Kidney glomerular epithelial cell (primary cell): Measurements from ENCODE around the gene R3HDM4.
"Not testable (repeated sequence)": the region's sequence is repeated elsewhere in the genome, so short reads cannot be mapped to it uniquely, and the experiment has no call there.

Experiments
- DNase-seq: peaks from one replicate; lab custom pipeline; 2025; lab: John Stamatoyannopoulos, UW

The R3HDM4 gene

GRCh38 chr19:892243-892893, 20.7 kb downstream of the R3HDM4 start:
- no peak for DNase-seq

DNA sequence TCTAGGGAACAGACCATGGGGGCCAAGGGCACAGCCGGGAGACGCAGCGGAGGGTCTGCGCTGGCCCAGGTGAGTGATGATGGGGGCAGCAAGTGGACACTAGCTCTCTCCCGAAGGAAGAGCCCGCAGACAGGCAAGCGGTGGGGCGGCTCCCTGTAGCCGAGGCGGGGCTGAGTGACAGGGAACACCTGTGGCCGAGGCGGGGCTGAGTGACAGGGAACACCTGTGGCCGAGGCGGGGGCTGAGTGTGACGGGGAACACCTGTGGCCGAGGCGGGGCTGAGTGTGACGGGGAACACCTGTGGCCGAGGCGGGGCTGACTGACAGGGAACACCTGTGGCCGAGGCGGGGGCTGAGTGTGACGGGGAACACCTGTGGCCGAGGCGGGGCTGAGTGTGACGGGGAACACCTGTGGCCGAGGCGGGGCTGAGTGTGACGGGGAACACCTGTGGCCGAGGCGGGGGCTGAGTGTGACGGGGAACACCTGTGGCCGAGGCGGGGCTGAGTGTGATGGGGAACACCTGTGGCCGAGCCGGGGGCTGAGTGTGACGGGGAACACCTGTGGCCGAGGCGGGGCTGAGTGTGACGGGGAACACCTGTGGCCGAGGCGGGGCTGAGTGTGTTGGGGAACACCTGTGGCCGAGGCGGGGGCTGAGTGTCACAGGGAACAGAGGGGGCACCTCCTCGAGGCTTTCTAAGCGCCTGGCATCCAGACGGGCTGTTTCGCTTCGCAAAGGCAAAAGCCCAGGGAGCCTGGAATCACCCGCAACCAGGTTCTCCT, 21.4 kb downstream of the R3HDM4 start:
- DNase-seq, result not testable (repeated sequence)

DNA sequence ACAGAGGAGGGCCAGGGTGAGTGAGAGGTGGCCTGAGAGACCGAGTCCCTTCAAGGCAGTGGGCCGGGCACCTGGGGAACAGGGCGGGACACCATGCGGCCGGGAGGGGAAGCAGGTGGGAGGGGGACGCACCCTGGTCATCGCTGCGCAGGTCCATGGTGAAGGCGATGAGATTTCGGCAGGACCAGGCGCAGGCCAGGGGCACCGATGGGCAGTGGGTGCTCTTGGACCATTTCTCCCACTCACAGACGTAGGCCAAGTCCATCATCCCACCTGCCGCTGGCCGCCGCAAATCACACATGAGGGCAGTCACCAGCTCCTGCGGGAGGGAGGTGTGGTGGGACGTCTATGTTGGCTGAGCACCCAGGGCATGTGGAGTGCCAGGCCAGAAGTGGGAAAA, 22.2 kb downstream of the R3HDM4 start:
- DNase-seq, result no peak

DNA sequence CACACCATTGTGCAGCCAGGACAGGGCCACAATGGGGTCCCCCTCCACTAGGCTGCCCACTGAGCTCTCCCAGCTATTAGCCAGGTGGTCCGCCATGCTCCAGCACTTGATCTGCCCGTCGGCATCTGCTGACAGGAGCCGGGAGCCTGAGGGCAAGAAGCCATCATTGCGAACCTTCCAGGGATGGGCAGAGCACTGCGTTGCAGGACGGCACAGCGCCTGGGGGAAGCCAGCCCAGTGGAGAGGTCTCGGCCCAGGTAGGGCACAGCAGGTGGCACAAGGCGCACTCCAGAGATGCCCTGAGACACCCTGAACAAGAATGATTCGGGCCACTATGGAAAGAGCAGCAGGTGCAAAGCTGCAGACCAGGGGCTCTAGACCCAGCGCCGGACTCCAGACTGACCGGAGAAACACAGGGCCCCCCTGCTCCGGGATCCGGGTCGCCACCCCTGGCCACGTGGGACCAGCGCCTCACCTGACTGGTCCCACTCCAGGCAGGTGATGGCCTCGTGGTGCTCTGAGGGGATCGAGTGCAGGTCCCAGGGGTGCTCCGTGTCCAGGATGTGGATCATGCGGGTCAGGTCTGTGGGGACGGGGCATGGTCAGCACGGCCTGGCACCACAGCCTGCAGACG, 23.2 kb downstream of the R3HDM4 start:
- no peak for DNase-seq

- no peak for DNase-seq
These were observed 24.2 kb downstream of the R3HDM4 start for GRCh38 chr19:888581-889385.

- DNase-seq, result no peak
These were observed 25.4 kb downstream of the R3HDM4 start for GRCh38 chr19:887599-887998.

DNA sequence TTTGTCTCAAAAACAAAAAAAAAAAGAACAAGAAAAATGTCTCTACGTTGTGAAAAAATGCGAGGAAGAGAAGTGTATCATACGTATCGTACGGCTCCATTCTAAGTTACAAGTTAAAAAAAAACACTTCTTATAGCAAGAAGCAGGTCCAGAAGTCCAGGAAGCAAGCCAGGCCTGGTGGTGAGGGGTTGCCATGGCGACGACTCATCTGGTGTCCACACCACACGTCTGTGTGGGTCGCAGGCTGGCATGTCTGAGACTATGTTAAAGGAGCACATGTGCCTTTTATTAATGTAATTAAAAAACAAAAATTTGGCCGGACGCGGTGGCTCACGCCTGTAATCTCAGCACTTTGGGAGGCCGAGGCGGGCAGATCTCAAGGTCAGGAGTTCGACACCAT, 25.9 kb downstream of the R3HDM4 start:
- DNase-seq, result no peak

GRCh38 chr19:885536-886224, 27.3 kb downstream of the R3HDM4 start:
- DNase-seq, result no peak

DNA sequence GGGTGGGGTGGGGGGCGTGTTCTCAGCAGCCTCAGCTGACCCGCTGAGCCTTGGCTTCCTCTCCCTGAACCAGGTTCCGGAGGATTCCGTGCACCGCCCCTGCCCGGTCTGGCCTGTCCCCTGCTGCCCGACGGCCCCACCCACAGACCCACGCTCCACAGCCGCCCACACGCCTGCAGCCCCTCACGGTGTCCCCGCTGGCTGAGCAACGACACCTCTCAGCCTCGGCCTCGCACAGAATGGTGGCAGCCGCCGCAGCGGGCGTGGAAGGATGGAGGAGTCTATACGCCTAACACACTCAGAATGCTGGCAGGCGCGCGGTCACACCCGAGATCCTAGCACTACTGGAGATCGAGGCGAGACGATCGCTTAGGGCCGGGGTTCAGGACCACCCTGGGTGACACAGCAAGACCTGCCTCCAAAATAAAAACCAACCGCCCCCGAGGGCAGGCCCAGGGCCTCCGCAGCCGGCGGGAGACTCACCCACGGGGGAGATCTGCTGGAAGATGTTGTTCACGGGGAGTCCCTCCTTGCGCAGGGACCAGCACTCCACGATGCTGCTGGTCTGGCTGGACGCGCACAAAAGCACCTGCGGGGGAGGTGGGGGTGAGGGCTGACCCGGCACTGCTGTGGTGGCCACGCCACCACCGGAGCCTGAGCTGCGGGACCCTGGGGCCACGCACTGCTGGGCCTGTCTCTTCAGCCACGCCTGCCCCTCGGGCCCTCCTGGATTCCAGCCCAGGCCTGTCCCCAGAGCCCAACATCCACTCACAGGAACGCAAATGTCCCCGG, 28.4 kb downstream of the R3HDM4 start:
- DNase-seq, result no peak

GRCh38 chr19:883661-884211, 29.3 kb downstream of the R3HDM4 start:
- DNase-seq, result no peak

GRCh38 chr19:882871-883497, 30.0 kb downstream of the R3HDM4 start:
- DNase-seq, result no peak

- DNase-seq, result no peak
These were observed 31.5 kb downstream of the R3HDM4 start for GRCh38 chr19:881385-882071.

DNA sequence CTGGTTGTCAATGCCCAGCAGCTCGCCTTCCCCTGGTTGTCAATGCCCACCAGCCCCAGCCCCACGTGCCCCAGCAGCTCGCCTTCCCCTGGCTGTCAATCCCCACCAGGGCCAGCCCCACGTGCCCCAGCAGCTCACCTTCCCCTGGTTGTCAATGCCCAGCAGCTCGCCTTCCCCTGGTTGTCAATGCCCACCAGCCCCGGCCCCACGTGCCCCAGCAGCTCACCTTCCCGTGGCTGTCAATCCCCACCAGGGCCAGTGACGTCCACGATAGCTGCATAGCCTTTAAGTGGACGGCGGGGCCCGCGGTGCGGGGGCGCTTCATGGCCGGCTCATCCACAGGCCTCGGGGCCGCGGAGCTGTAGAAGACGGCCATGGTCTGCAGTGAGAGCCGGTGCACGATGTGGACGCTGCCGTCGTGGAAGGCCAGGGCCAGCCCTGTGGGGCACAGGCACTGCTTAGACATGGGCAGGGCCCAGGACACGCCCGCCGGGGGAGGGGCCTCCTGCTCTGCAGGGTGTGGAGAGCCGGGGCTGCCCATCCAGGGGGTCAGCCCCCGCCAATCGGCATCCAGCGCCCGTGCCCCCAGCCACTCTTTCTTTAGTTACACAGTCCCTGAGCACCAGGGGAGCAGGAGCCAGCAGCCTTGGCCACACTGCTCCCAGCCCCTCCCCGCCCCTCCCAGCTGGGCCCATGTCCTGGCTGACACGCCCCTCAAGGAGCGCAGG, 33.1 kb downstream of the R3HDM4 start:
- DNase-seq, result no peak

GRCh38 chr19:878751-879561, 34.1 kb downstream of the R3HDM4 start:
- not testable (repeated sequence) for DNase-seq

GRCh38 chr19:877992-878660, 34.9 kb downstream of the R3HDM4 start:
- DNase-seq, result not testable (repeated sequence)

- no peak for DNase-seq
These were observed 36.2 kb downstream of the R3HDM4 start for GRCh38 chr19:876780-877314.

GRCh38 chr19:876089-876488, 36.9 kb downstream of the R3HDM4 start:
- no peak for DNase-seq
